Pancreas (tissue), 10 donors: Measurements from ENCODE around the gene ATP13A2. TPM values are rescaled to one million over a fixed set of nuclear protein-coding genes. Genes with fewer than 3 reads are reported as not detected.

ENCODE experiments used
- ATAC-seq, 4 donors: fragments of 200-7000 bp; cut with Tn5 transposase; one replicate each; pipeline versions ENCODE4 v1.8.0 to v1.9.1; 2020; ENCODE audit warnings: mild to moderate bottlenecking in 4 of 4, moderate library complexity in 4 of 4
- DNase-seq, 6 donors: peaks; one replicate each; pipeline ENCODE4 v3.0.0-alpha.2; 2020
- FAIRE-seq: peaks from 2 replicates; lab custom pipeline; 2012; peaks lifted over from hg19 to GRCh38; lab: Jason Lieb, UNC
- H3K27ac ChIP-seq, 4 donors: fragments of 200-600 bp; sonication (generic); 1 replicate in 3 of 4; 2 replicates in 1 of 4; pipeline versions ENCODE4 v1.5.0 to v1.8.0; 2020
- H3K27me3 ChIP-seq, 4 donors: fragments of 200-600 bp; one replicate each; pipeline ENCODE4 v1.8.0; 2021
- H3K36me3 ChIP-seq, 3 donors: fragments of 200-600 bp; sonication (generic) in 1 of 3; one replicate each; pipeline versions ENCODE4 v1.5.0 to v1.8.0; 2020 to 2021
- H3K4me1 ChIP-seq, 3 donors: fragments of 200-600 bp; one replicate each; pipeline ENCODE4 v1.8.0; 2021
- H3K4me3 ChIP-seq, 4 donors: fragments of 200-600 bp; sonication (generic) in 2 of 4; one replicate each; pipeline versions ENCODE4 v1.5.0 to v1.8.0; 2020 to 2021
- H3K9me3 ChIP-seq, 4 donors: fragments of 200-600 bp; one replicate each; pipeline ENCODE4 v1.8.0; 2021
- WGBS, 2 donors: extraction: QIAGEN DNeasy Blood & Tissue Kit; methylation state at CpG; one replicate each; pipeline ENCODE4 v1.1.7; 2013; 5-methylcytosine and 5-hydroxymethylcytosine counted together
- intact Hi-C, 3 donors: fragments of 100-400 bp; cut with DNase I; formaldehyde crosslinking; loops; one replicate each; pipeline versions ENCODE4 v1.11.1 to v1.14.2; 2022
- polyA plus RNA-seq, 2 donors: library from polyadenylated mRNA; stranded (reverse); fragments of 200-250 nt; gene quantifications; one replicate each; pipeline ENCODE4 v1.2.3, GENCODE V29; 2013
- total RNA-seq, 6 donors: library from RNA; stranded (reverse); fragmentation: NEBNext Ultra II Directional in 4 of 6; extraction: Animal tissue kit (Norgen Biotek cat#: 25700) in 4 of 6; gene quantifications; one replicate each; pipeline versions ENCODE4 v1.2.1 to v1.2.4, GENCODE V29; 2021 to 2023
- TF ChIP-seq, protein P1 (sequence below), 4 donors: fragments of 200-600 bp; sonication (generic) in 3 of 4; IDR thresholded peaks; one replicate each; pipeline versions ENCODE4 v1.5.0 to v1.8.0; 2021; ENCODE audit warnings: antibody characterized with exemption in 4 of 4
- donor health status: healthy with polysubstance abuse.
- donor health status: DM: no; HTN: no; CAD: no; lungs with moderate emphysema.
- donor health status: DM: no; HTN: no; CAD: no.
- donor health status: control.
- donor health status: control.
- donor health status: Bipolar disorder and iron deficiency.
- donor health status: DM: yes; HTN: yes; CAD: no.
- donor health status: DM: no; HTN: no; CAD: no.
- donor health status: DM: no; HTN: no; CAD: no.
- donor health status: DM: yes; HTN: yes; CAD: no.

Gene ATP13A2
- total and polyA plus RNA-seq, 8 donors = 33.2 to 64.1 (median 47.8) TPM

DNA sequence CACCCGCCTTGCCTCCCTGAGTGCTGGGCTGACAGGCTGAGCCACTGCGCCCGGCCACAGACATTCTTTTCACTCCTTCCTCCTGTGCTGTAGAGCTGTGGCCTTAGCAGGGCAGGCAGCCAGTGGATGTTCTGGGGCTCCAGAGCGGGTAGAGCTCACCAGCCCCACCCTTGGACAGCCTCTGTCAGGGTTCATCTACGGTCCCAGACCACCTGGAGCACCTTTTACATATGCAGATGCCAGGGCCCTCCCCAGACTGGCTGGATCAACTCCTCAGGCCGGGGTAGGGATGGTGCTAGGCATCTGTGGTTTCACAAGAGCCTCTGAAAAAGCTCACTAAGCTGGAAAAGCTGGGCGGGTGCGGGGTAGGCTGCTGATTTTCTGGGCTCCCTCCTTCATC is 4.6 kb downstream of the ATP13A2 start:
- peaks cover 0 to 21% (median 3%) of the 10 kb centered on the region in 3 donors for H3K36me3 ChIP-seq
- WGBS, 2 donors = 93 to 94% methylated on average over 8 of the region's 8 CpGs
- FAIRE-seq (no peak), ATAC-seq (no peak), DNase-seq (peak in 1 of 6 donors; percentile 36)
- no peaks in the 10 kb centered on the region for H3K9me3 ChIP-seq
- TF ChIP-seq, protein P1, sequence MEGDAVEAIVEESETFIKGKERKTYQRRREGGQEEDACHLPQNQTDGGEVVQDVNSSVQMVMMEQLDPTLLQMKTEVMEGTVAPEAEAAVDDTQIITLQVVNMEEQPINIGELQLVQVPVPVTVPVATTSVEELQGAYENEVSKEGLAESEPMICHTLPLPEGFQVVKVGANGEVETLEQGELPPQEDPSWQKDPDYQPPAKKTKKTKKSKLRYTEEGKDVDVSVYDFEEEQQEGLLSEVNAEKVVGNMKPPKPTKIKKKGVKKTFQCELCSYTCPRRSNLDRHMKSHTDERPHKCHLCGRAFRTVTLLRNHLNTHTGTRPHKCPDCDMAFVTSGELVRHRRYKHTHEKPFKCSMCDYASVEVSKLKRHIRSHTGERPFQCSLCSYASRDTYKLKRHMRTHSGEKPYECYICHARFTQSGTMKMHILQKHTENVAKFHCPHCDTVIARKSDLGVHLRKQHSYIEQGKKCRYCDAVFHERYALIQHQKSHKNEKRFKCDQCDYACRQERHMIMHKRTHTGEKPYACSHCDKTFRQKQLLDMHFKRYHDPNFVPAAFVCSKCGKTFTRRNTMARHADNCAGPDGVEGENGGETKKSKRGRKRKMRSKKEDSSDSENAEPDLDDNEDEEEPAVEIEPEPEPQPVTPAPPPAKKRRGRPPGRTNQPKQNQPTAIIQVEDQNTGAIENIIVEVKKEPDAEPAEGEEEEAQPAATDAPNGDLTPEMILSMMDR (IDR thresholded peaks at IDR 0.05) = no peak
- intact Hi-C loops = no loop called here
- H3K4me1 ChIP-seq = peaks cover 0 to 14% (median 2%) of the 10 kb centered on the region in 3 donors
- no peak overlapping the region for H3K27ac ChIP-seq
- H3K4me3 ChIP-seq = no peak overlapping the region
- no peaks in the 10 kb centered on the region for H3K27me3 ChIP-seq

DNA sequence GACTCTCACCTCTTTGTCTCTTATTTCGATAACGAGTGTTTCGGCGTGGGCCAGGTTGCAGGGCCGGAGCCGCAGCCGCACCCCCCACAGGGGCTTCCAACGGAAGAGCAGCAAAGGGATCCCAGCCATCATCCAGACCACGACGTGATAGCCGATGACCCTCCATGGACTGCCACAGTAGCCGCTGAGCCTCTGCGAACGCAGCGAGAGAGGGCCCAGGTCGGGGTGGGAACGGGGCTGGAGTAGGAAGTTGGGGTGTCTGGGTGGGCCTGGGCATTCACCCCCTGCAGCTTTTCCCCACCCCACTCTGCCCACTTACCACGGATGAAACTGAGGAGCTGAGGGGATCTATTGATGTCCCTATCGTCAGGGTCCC is 6.4 kb downstream of the ATP13A2 start:
- Histone ChIP-seq H3K27ac (no peak overlapping the region), H3K36me3 (peaks cover 0 to 27% (median 3%) of the 10 kb centered on the region in 3 donors), H3K27me3 (no peaks in the 10 kb centered on the region), H3K4me1 (peaks cover 0 to 9% (median 0%) of the 10 kb centered on the region in 3 donors), H3K9me3 (no peaks in the 10 kb centered on the region), H3K4me3 (no peak overlapping the region)
- intact Hi-C loops = no loop called here
- WGBS, 2 donors = 94% methylated on average over 19 of the region's 19 CpGs
- ATAC-seq (no peak), DNase-seq (no peak), FAIRE-seq (no peak)
- TF ChIP-seq, protein P1 (IDR thresholded peaks at IDR 0.05) = no peak

DNA sequence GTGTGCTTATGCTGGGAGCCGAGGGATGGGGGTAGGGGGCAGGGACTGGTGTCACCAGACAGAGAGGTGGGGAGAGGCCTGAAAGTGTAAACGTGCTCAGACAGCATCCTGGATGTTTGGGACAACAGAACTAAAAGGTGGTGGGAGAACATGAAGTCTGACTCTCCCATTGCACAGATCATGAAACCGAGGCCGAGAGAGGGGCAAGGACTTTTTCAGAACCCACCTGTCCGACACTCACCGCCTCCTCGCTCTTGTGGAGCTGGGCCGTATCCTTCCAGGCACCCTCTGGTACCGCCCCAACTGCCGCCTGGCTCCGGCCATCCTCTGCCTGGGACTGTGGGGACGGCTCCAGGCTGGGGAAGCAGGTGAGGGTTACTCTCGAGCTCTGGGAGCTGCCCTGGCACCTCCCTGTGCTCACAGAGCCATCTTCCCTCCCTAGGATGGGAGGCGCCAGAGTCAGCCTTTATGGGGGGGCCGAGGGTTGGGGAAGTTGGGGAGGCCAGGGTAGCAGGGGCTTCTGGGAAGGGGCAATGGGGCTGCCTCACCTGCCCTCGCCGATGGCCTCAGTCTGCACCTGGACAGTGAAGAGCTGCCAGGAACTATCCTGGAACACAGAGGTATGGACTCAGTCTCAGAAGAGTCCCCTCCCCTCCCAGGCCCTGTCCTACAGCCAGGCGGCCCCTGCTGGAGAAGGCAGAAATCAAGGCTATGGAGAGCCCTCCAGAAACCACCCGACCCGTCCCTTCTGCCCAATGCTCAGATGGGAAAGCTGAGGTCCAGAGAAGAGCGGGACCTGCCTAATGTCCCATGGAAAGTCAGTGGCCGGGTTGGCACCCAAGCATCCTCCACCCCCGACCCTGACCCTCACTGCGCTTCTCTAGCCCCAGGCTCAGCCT is 7.0 kb downstream of the ATP13A2 start:
- ATAC-seq (no peak), DNase-seq (peak in 1 of 6 donors; percentile 58), FAIRE-seq (no peak)
- TF ChIP-seq, protein P1 (IDR thresholded peaks at IDR 0.05) = no peak
- intact Hi-C loops = no loop called here
- Histone ChIP-seq H3K4me1 (peaks cover 0 to 3% (median 0%) of the 10 kb centered on the region in 3 donors), H3K9me3 (no peaks in the 10 kb centered on the region), H3K27me3 (no peaks in the 10 kb centered on the region), H3K27ac (no peak overlapping the region), H3K4me3 (no peak overlapping the region), H3K36me3 (peaks cover 0 to 27% (median 3%) of the 10 kb centered on the region in 3 donors)
- WGBS, 2 donors = 92 to 94% methylated on average over 24 of the region's 24 CpGs

DNA sequence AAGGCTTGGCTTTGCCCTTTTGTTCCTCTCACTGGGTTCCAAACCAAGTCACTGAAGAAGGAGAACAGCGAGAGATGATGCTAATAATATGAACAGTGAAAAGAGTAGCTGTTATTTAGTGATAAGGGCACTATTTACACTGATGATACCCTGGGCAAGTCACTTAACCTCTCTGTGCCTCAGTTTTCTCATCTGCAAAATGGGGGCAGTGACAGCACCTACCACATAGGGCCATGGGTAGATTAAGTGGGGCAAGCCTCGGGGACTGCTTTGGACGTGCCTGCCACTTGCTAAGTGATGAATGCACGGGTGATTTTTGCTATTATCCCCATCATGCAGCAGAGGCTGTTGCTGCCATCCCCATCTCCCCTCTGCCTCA is 9.2 kb downstream of the ATP13A2 start:
- peaks cover 0 to 37% (median 3%) of the 10 kb centered on the region in 3 donors for H3K36me3 ChIP-seq
- ATAC-seq (no peak), FAIRE-seq (no peak), DNase-seq (no peak)
- no peaks in the 10 kb centered on the region for H3K4me1 ChIP-seq
- intact Hi-C loops = no loop called here
- 90 to 92% methylated on average over 4 of the region's 4 CpGs for WGBS, 2 donors
- no peaks in the 10 kb centered on the region for H3K9me3 ChIP-seq
- TF ChIP-seq, protein P1 (IDR thresholded peaks at IDR 0.05) = no peak
- no peaks in the 10 kb centered on the region for H3K27me3 ChIP-seq
- H3K4me3 ChIP-seq = no peak overlapping the region
- H3K27ac ChIP-seq = no peak overlapping the region
